HepG2 (cell line): ENCODE measurements around the gene DDX24. TPM values are rescaled to one million over a fixed set of nuclear protein-coding genes. Genes with fewer than 3 reads are reported as not detected.

Experiments
- ATF7-NPFF ChIP-seq: sonication (generic); formaldehyde crosslinking; IDR thresholded peaks from 2 replicates; pipeline ENCODE4 v1.8.1; 2023; ENCODE audit warnings: mild to moderate bottlenecking, low read depth, missing genetic modification reagents, moderate library complexity
- CHD4 ChIP-seq: fragments of 200-600 bp; sonication (generic); IDR thresholded peaks from 2 replicates; pipeline ENCODE4 v1.7.0; 2017; ENCODE audit warnings: mild to moderate bottlenecking, low read length, borderline replicate concordance
- DMAP1 ChIP-seq: IDR thresholded peaks from 2 replicates; pipeline ENCODE4 v1.6.1; 2016
- FOXP1 ChIP-seq, 2 experiments: fragments of 450-650 bp in 1 of 2; IDR thresholded peaks; 2 replicates each; pipeline ENCODE4 v1.6.1; 2017 to 2018; ENCODE audit warnings: antibody characterized with exemption in 1 of 2
- HIC2 ChIP-seq: sonication (generic); formaldehyde crosslinking; IDR thresholded peaks from 2 replicates; pipeline ENCODE4 v1.9.0; 2022; ENCODE audit warnings: low read depth, missing genetic modification reagents
- IRX3 ChIP-seq: sonication (generic); formaldehyde crosslinking; IDR thresholded peaks from 2 replicates; pipeline ENCODE4 v1.8.1; 2023; ENCODE audit warnings: mild to moderate bottlenecking, low read depth, missing genetic modification reagents, borderline replicate concordance
- JUNB ChIP-seq: sonication (generic); formaldehyde crosslinking; IDR thresholded peaks from 2 replicates; pipeline ENCODE4 v1.8.0; 2022; ENCODE audit warnings: missing genetic modification reagents, mild to moderate bottlenecking, borderline replicate concordance
- MAF1 ChIP-seq: sonication (generic); formaldehyde crosslinking; IDR thresholded peaks from 2 replicates; pipeline ENCODE4 v1.5.0; 2020; ENCODE audit warnings: missing genetic modification reagents, borderline replicate concordance
- NONO ChIP-seq, 2 experiments: fragments of 450-650 bp in 1 of 2; sonication (generic) in 1 of 2; formaldehyde crosslinking in 1 of 2; IDR thresholded peaks in 1 of 2; conservative IDR thresholded peaks in 1 of 2; 2 replicates each; pipeline versions ENCODE4 v1.6.1 to v1.8.0; 2017 to 2022; ENCODE audit warnings: mild to moderate bottlenecking in 1 of 2, missing genetic modification reagents in 1 of 2, moderate library complexity in 1 of 2
- PHF5A ChIP-seq: IDR thresholded peaks from one replicate; pipeline ENCODE4 v1.6.1; 2018; ENCODE audit warnings: low read depth, missing genetic modification reagents; ENCODE audit not compliant: unreplicated experiment
- RARG ChIP-seq: sonication (generic); formaldehyde crosslinking; IDR thresholded peaks from 2 replicates; pipeline ENCODE4 v1.4.0; 2020; ENCODE audit warnings: low read depth, mild to moderate bottlenecking, missing genetic modification reagents
- RORA ChIP-seq: sonication (generic); formaldehyde crosslinking; IDR thresholded peaks from 2 replicates; pipeline ENCODE4 v1.5.0; 2020; ENCODE audit warnings: mild to moderate bottlenecking, missing genetic modification reagents, moderate library complexity
- SMC3 ChIP-seq: IDR thresholded peaks from 2 replicates; pipeline ENCODE4 v1.6.1; 2011; ENCODE audit warnings: low read length, improper control_type of control experiment
- TCF12 ChIP-seq, 2 experiments: fragments of 450-650 bp in 1 of 2; sonication (generic) in 1 of 2; formaldehyde crosslinking in 1 of 2; IDR thresholded peaks; 2 replicates each; pipeline versions ENCODE4 v1.6.1 to v1.8.0; 2017 to 2022; ENCODE audit warnings: antibody characterized with exemption in 1 of 2, mild to moderate bottlenecking in 1 of 2, missing genetic modification reagents in 1 of 2, moderate library complexity in 1 of 2
- ZNF350 ChIP-seq: sonication (generic); formaldehyde crosslinking; IDR thresholded peaks from 2 replicates; pipeline ENCODE4 v1.4.0; 2020; ENCODE audit warnings: mild to moderate bottlenecking, low read depth, missing genetic modification reagents, borderline replicate concordance
- ZNF619 ChIP-seq: sonication (generic); formaldehyde crosslinking; IDR thresholded peaks from 2 replicates; pipeline ENCODE4 v1.4.0; 2020; ENCODE audit warnings: mild to moderate bottlenecking, missing genetic modification reagents
- ZNF660 ChIP-seq: sonication (generic); formaldehyde crosslinking; IDR thresholded peaks from 2 replicates; pipeline ENCODE4 v1.5.1; 2020; ENCODE audit warnings: mild to moderate bottlenecking, low read depth, missing genetic modification reagents, borderline replicate concordance
- polyA plus RNA-seq, 8 experiments: library from polyadenylated mRNA; depleted of rRNA in 3 of 8; stranded (reverse) in 7 of 8; unstranded in 1 of 8; fragments of >200 nt; fragmentation: Illumina TruSeq in 4 of 8; extraction: Trizol in 4 of 8; gene quantifications; 2 replicates each; pipeline versions ENCODE4 v1.2.1 to v1.2.3, GENCODE V29; 2011 to 2016; ENCODE audit warnings: low read depth in 4 of 8, missing spikeins in 1 of 8, mixed read lengths in 1 of 8; ENCODE audit not compliant: insufficient read depth in 1 of 8
- total RNA-seq, 5 experiments: library from RNA; depleted of rRNA; stranded (reverse); fragments of >200 nt; fragmentation: Illumina TruSeq; extraction: Trizol; gene quantifications; 2 replicates each; pipeline ENCODE4 v1.2.3, GENCODE V29; 2016; ENCODE audit warnings: low read depth in 1 of 5
- TF ChIP-seq, protein P1 (sequence below): sonication (generic); formaldehyde crosslinking; conservative IDR thresholded peaks from 2 replicates; pipeline ENCODE4 v1.8.0; 2022; ENCODE audit warnings: mild to moderate bottlenecking, moderate library complexity, missing genetic modification reagents
- TF ChIP-seq, protein P2 (sequence below): sonication (generic); formaldehyde crosslinking; IDR thresholded peaks from 2 replicates; pipeline ENCODE4 v1.4.0; 2020; ENCODE audit warnings: mild to moderate bottlenecking, missing genetic modification reagents, borderline replicate concordance

DDX24 gene
- total and polyA plus RNA-seq, 2 of the 13 experiments (the other 11 are each of a cell fraction or from before 2014, with no cell fraction given) = 67.3 to 149 TPM

DNA sequence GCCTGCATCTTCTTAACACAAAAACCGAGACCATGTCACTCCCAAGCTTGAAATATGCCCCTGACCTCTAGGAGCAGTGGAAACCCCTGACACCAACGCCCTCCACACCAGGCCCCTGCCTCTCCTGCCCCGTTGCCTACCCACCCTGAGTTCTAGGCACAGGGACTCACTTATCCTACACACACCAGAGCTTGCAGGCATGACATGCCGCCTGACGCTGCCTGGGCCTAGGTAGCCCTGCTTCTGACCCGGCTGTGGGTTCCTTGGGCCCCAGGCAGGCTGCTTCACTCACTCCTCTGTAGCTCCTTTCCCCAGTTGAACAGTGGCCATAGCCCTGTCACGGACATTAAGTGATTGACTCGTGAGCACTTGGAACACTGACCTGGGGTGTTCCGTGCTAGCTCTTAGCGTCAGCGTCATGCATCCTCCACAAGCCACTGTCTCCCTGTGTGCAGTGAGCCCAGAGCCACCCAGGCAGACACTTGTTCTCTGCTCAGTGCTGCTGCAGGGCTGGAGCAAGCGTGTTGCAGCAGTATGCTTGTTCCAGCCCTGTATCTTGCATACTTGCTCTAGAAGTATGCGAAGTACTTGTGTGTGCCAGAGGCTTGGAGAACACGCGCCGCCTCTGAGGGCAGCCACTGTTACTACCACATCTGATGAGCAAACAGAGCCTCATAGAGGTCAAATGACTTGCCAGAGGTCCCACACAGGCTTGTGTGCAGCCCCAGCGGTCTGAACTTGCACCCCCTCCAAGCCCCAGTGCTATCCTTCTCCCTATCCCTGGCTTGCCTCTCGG is 39.3 kb downstream of the DDX24 start (continued):
- TF ChIP-seq, protein P1, sequence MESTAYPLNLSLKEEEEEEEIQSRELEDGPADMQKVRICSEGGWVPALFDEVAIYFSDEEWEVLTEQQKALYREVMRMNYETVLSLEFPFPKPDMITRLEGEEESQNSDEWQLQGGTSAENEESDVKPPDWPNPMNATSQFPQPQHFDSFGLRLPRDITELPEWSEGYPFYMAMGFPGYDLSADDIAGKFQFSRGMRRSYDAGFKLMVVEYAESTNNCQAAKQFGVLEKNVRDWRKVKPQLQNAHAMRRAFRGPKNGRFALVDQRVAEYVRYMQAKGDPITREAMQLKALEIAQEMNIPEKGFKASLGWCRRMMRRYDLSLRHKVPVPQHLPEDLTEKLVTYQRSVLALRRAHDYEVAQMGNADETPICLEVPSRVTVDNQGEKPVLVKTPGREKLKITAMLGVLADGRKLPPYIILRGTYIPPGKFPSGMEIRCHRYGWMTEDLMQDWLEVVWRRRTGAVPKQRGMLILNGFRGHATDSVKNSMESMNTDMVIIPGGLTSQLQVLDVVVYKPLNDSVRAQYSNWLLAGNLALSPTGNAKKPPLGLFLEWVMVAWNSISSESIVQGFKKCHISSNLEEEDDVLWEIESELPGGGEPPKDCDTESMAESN (CRISPR knock-in tag) = no peak
- TF ChIP-seq NONO (IDR thresholded peaks at IDR 0.05) (no peak), NONO (CRISPR knock-in tag; conservative IDR thresholded peaks at IDR 0.05) (peak; percentile 46; the same call in 1 of the 2 replicates), RORA (CRISPR knock-in tag) (no peak), SMC3 (no peak), ZNF619 (CRISPR knock-in tag) (no peak), ZNF660 (CRISPR knock-in tag) (no peak), JUNB (CRISPR knock-in tag) (no peak), PHF5A (no peak), CHD4 (no peak), FOXP1 (IDR thresholded peaks at IDR 0.05) (no peak), FOXP1 (CRISPR knock-in tag; IDR thresholded peaks at IDR 0.05) (no peak), ATF7-NPFF (CRISPR knock-in tag) (no peak), RARG (CRISPR knock-in tag) (no peak), IRX3 (CRISPR knock-in tag) (no peak), TCF12 (IDR thresholded peaks at IDR 0.05) (no peak), TCF12 (CRISPR knock-in tag; IDR thresholded peaks at IDR 0.05) (no peak), MAF1 (no peak), ZNF350 (no peak), HIC2 (CRISPR knock-in tag) (no peak), DMAP1 (CRISPR knock-in tag) (no peak)
- TF ChIP-seq, protein P2, sequence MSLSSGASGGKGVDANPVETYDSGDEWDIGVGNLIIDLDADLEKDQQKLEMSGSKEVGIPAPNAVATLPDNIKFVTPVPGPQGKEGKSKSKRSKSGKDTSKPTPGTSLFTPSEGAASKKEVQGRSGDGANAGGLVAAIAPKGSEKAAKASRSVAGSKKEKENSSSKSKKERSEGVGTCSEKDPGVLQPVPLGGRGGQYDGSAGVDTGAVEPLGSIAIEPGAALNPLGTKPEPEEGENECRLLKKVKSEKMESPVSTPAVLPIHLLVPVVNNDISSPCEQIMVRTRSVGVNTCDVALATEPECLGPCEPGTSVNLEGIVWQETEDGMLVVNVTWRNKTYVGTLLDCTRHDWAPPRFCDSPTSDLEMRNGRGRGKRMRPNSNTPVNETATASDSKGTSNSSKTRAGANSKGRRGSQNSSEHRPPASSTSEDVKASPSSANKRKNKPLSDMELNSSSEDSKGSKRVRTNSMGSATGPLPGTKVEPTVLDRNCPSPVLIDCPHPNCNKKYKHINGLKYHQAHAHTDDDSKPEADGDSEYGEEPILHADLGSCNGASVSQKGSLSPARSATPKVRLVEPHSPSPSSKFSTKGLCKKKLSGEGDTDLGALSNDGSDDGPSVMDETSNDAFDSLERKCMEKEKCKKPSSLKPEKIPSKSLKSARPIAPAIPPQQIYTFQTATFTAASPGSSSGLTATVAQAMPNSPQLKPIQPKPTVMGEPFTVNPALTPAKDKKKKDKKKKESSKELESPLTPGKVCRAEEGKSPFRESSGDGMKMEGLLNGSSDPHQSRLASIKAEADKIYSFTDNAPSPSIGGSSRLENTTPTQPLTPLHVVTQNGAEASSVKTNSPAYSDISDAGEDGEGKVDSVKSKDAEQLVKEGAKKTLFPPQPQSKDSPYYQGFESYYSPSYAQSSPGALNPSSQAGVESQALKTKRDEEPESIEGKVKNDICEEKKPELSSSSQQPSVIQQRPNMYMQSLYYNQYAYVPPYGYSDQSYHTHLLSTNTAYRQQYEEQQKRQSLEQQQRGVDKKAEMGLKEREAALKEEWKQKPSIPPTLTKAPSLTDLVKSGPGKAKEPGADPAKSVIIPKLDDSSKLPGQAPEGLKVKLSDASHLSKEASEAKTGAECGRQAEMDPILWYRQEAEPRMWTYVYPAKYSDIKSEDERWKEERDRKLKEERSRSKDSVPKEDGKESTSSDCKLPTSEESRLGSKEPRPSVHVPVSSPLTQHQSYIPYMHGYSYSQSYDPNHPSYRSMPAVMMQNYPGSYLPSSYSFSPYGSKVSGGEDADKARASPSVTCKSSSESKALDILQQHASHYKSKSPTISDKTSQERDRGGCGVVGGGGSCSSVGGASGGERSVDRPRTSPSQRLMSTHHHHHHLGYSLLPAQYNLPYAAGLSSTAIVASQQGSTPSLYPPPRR (CRISPR knock-in tag) = no peak
